Kidney epithelial cell (primary cell): ENCODE measurements around the gene LGSN. TPM values are rescaled to one million over a fixed set of nuclear protein-coding genes. Genes with fewer than 3 reads are reported as not detected.
"Not testable (repeated sequence)": the region's sequence is repeated elsewhere in the genome, so short reads cannot be mapped to it uniquely, and the experiment has no call there.

ENCODE experiments used
- DNase-seq: peaks from one replicate; pipeline ENCODE4 v3.0.0-alpha.2; 2010; ENCODE audit warnings: low read depth
- H3K27me3 ChIP-seq: 2 replicates; pipeline ENCODE4 v1.6.0; 2011; ENCODE audit warnings: low read length; ENCODE audit not compliant: control insufficient read depth, insufficient read depth
- H3K36me3 ChIP-seq: 2 replicates; pipeline ENCODE4 v1.5.1; 2011; ENCODE audit warnings: low read length; ENCODE audit not compliant: control insufficient read depth, insufficient read depth
- H3K4me3 ChIP-seq: 2 replicates; pipeline ENCODE4 v1.5.1; 2011; ENCODE audit warnings: low read depth, mild to moderate bottlenecking, control low read depth, low read length
- CTCF ChIP-seq: IDR thresholded peaks from 2 replicates; pipeline ENCODE4 v1.5.1; 2011; ENCODE audit warnings: mild to moderate bottlenecking, moderate library complexity, low read length, control low read depth, inconsistent platforms; ENCODE audit not compliant: insufficient read depth, poor library complexity, severe bottlenecking
- total RNA-seq: library from RNA; depleted of rRNA; stranded (reverse); fragments of >200 nt; gene quantifications from 2 replicates; pipeline ENCODE4 v1.2.3, GENCODE V29; 2015

LGSN gene
- total RNA-seq, 1 donor from 2014 or later = not detected

- no peak for DNase-seq
- Histone ChIP-seq H3K36me3 (no peaks in the 10 kb centered on the region), H3K4me3 (no peak overlapping the region), H3K27me3 (no peaks in the 10 kb centered on the region)
- TF ChIP-seq CTCF = no peak
Observed at GRCh38 chr6:63249875-63250482, 69.8 kb downstream of the LGSN start.

- no peak for DNase-seq
- Histone ChIP-seq H3K36me3 (no peaks in the 10 kb centered on the region), H3K27me3 (no peaks in the 10 kb centered on the region), H3K4me3 (no peak overlapping the region)
- no peak for TF ChIP-seq CTCF
Observed at GRCh38 chr6:63246581-63246980, 73.2 kb downstream of the LGSN start.

GRCh38 chr6:63245909-63246308, 73.9 kb downstream of the LGSN start:
- peak; percentile 41 for TF ChIP-seq CTCF
- H3K36me3 ChIP-seq = no peaks in the 10 kb centered on the region
- no peaks in the 10 kb centered on the region for H3K27me3 ChIP-seq
- DNase-seq = no peak
- no peak overlapping the region for H3K4me3 ChIP-seq

- TF ChIP-seq CTCF = no peak
- Histone ChIP-seq H3K4me3 (no peak overlapping the region), H3K36me3 (no peaks in the 10 kb centered on the region), H3K27me3 (no peaks in the 10 kb centered on the region)
- DNase-seq = no peak
Observed at GRCh38 chr6:63245420-63245819, 74.4 kb downstream of the LGSN start.

- Histone ChIP-seq H3K36me3 (no peaks in the 10 kb centered on the region), H3K4me3 (no peak overlapping the region), H3K27me3 (no peaks in the 10 kb centered on the region)
- no peak for TF ChIP-seq CTCF
- DNase-seq = no peak
Observed at GRCh38 chr6:63236398-63236817, 83.4 kb downstream of the LGSN start.

GRCh38 chr6:63230511-63230910, 89.3 kb downstream of the LGSN start:
- not testable (repeated sequence) for DNase-seq, H3K27me3 ChIP-seq, H3K4me3 ChIP-seq, H3K36me3 ChIP-seq

- not testable (repeated sequence) for H3K36me3 ChIP-seq, DNase-seq, H3K27me3 ChIP-seq, H3K4me3 ChIP-seq
Observed at GRCh38 chr6:63230027-63230426, 89.8 kb downstream of the LGSN start.

GRCh38 chr6:63227928-63228894, 91.6 kb downstream of the LGSN start:
- not testable (repeated sequence) for DNase-seq, H3K4me3 ChIP-seq, H3K27me3 ChIP-seq, H3K36me3 ChIP-seq

GRCh38 chr6:63225987-63226386, 93.8 kb downstream of the LGSN start:
- H3K4me3 ChIP-seq, H3K27me3 ChIP-seq, H3K36me3 ChIP-seq: not testable (repeated sequence)
- peak; percentile 31 for DNase-seq
